ENCODE results near the gene PARS2.

GRCh38 chr1:54741531-54741930 is 22.8 kb downstream of the PARS2 start:
- no peak for TF ChIP-seq CTCF (IDR thresholded peaks at IDR 0.05)
- TF ChIP-seq POLR2A (IDR thresholded peaks at IDR 0.05): no peak
- TF ChIP-seq EP300 (IDR thresholded peaks at IDR 0.05): no peak

Data from tibial nerve (tissue), 4 donors.